GM10248 (cell line): ENCODE measurements around the gene HDAC4.

Experiments used
- CTCF ChIA-PET: fragments of 300-600 bp; sonication (Branson Sonifier 250); formaldehyde crosslinking; extraction: SDS; loops from one replicate; lab custom pipeline; 2021; ENCODE audit warnings: antibody characterized with exemption; lab: Yijun Ruan, JAX
- POLR2A ChIA-PET: fragments of 350-650 bp; sonication (Branson Sonifier 250); formaldehyde crosslinking; extraction: SDS; loops from one replicate; lab custom pipeline; 2020; ENCODE audit warnings: antibody characterized with exemption; lab: Yijun Ruan, JAX
- DNase-seq: peaks from one replicate; pipeline ENCODE4 v3.0.0; 2012; ENCODE audit errors: extremely low spot score
- TF ChIP-seq, protein P1 (sequence below): IDR thresholded peaks from 2 replicates; pipeline ENCODE4 v1.5.1; 2012; ENCODE audit warnings: mild to moderate bottlenecking, low read depth; ENCODE audit errors: extremely low read depth, missing control alignments, control extremely low read depth

Gene HDAC4

DNA sequence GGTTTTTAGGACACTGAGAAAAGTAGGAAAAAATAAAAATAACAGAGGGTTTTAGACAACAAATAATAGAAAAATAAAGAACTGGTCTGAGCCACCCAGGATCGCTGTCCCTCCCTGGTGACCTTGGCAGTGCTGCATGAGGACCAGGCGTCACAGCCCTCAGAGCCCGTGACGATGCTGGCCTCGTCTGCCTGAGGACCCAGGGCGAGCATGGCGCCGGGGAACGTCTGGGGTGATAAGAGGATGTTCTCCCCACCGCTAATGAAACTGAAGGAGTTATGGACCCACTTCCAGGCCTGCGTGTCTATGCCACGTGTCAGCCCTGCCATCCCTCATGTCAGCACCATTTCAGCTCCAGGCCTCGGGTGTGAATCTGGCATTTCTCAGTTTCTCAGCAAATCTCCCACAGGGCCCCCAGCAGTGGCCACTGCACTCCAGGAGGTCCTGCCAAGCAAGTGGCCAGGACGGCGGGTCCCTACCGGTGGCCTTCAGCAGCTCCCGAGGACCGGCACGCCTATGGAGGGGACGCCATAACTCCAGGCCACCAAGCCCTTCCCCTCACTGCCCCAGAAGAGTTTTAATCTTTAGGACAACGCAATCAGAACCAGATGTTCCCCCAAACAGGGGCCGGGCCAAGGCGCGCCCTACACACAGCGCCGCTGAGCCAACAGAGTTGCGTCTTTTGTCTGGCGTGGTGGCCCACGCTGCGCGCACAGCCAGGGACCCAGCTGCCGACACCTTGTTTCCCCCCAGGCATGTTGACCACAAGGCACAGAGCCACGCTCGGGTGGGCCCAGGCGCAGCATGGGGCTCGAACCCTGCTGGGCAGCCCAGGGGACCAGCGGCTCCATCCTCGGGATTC is 373.2 kb downstream of the HDAC4 start:
- TF ChIP-seq, protein P1, sequence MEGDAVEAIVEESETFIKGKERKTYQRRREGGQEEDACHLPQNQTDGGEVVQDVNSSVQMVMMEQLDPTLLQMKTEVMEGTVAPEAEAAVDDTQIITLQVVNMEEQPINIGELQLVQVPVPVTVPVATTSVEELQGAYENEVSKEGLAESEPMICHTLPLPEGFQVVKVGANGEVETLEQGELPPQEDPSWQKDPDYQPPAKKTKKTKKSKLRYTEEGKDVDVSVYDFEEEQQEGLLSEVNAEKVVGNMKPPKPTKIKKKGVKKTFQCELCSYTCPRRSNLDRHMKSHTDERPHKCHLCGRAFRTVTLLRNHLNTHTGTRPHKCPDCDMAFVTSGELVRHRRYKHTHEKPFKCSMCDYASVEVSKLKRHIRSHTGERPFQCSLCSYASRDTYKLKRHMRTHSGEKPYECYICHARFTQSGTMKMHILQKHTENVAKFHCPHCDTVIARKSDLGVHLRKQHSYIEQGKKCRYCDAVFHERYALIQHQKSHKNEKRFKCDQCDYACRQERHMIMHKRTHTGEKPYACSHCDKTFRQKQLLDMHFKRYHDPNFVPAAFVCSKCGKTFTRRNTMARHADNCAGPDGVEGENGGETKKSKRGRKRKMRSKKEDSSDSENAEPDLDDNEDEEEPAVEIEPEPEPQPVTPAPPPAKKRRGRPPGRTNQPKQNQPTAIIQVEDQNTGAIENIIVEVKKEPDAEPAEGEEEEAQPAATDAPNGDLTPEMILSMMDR = no peak
- POLR2A ChIA-PET = no interaction called here
- DNase-seq = no peak
- CTCF ChIA-PET = no interaction called here

DNA sequence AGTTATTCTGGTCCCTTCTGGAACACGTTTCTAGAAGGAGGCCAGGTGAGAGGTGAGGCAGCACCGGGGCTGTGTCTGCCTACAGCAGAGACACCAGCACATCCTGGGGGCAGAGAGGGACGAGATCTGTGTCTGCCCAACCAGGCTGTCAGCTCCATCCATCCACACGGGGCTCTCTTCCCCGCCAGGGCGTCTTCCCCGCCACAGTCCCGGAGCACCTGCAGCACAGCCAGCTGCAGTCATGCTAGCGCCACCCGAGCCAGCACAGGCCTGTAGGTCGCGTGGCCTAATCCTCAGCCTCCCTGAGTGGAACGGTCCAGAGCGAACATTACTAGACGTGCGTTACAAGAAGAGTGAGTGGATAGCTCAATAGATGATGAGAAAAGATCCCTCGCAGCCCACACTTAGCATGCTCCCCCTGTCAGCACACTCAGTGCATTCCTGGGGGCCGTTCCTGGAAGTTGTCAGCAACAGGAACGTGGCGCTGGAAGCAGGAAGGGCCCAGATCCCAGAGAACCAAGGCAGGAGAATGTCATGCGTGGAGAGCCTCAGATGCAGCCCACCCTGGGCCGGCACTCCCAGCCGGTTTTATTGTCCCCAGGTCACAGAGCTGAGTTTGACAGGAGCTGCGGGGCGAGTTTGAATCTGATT is 374.0 kb downstream of the HDAC4 start:
- CTCF ChIA-PET = no interaction called here
- POLR2A ChIA-PET = no interaction called here
- TF ChIP-seq, protein P1 = no peak
- DNase-seq = no peak

DNA sequence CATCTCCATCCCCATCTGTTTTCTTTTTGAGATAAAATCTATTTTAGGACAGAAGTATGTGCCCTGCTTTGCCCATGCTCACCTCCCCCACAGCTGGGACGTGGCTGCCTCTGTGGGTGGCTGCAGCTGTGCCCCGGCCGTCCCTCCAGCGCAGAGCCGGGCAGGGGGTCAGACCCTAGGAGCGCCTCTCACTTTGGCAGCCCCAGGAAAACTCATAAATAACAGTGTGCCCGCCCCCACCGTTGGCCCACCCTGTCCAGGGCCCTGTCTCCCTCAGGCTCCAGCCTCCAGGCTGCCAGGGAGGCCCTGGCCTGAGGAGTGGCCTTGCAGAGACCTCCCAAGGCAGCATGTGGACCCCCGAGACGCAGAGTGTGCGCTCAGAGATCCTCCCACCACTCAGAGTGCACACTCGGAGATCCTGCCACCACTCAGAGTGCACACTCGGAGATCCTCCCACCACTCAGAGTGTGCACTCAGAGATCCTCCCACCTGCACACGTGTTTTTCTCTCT is 374.8 kb downstream of the HDAC4 start:
- CTCF ChIA-PET = no interaction called here
- TF ChIP-seq, protein P1 = no peak
- DNase-seq = no peak
- POLR2A ChIA-PET = no interaction called here

DNA sequence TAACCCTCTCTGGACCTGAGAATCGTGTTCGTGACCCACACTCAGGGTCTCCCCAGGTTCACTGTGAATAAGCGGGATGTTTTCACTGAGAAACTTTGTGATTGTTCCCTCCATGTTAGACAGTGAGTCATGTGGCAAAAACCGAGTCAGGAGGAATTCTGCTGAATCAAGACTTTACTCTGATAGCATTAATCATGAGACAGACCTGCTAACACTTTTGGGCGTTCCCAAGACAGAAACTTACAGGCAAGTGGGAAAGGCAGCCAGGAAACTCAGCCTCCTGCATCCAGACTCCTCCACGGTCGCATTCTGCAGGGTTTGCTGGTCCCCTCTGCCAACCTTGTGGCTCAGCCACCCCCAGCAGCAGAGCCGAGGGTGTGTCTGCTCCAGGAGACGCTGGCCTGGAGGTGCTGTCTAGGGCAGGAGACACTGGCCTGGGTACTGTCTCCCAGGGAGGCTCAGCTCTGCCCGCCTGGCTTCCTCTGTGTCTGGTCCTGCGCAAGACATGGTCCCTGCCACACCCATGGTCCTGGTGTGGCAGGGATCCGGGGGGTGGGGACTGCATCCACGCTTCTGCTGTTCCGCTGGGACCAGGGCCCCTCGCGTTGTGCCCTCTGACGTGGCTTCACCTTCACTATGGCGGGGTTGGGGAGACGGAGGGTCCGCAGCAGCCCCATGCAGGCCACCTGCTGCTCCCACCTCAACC is 375.6 kb downstream of the HDAC4 start:
- POLR2A ChIA-PET = no interaction called here
- TF ChIP-seq, protein P1 = no peak
- CTCF ChIA-PET = no interaction called here
- DNase-seq = no peak

DNA sequence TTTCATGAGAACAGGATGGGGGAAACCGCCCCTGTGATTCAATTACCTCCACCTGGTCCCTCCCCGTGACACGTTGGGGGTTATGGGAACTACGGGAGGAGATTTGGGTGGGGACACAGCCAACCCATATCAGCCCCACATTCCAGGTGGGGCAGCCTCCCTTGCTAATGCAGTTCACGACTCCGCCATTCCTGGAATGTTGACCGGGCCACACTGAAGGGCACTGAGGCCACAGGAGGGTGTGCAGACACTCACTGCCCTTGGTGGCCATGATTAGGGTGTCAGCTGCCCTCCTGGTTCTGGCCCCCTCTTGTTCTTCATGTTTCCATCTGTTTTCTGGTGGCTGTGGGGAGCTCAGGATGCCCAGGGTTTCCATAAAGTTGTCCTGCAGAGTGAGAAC is 376.6 kb downstream of the HDAC4 start:
- ChIA-PET POLR2A (no interaction called here), CTCF (no interaction called here)
- TF ChIP-seq, protein P1 = no peak

More for the DNA sequence above, 376.6 kb downstream of the HDAC4 start:
- no peak for DNase-seq
